NCI-H446 treated with DMSO at 0.1 percent for 48 hours (cell line): ENCODE results near the gene LRRTM3.

Source experiments
- DNase-seq: peaks from one replicate; lab custom pipeline; 2025; lab: John Stamatoyannopoulos, UW

The LRRTM3 gene

GRCh38 chr10:67022099-67022498 lies 96.3 kb downstream of the LRRTM3 start:
- no peak for DNase-seq

- DNase-seq, result no peak
These were observed 108.0 kb downstream of the LRRTM3 start for GRCh38 chr10:67033878-67034277.

GRCh38 chr10:67036808-67037207 lies 111.0 kb downstream of the LRRTM3 start:
- DNase-seq, result no peak

GRCh38 chr10:67043041-67043440 lies 117.2 kb downstream of the LRRTM3 start:
- DNase-seq, result peak; percentile 4

GRCh38 chr10:67045404-67045803 lies 119.6 kb downstream of the LRRTM3 start:
- DNase-seq, result no peak

- DNase-seq, result no peak
These were observed 120.7 kb downstream of the LRRTM3 start for GRCh38 chr10:67046507-67046906.

- no peak for DNase-seq
These were observed 124.2 kb downstream of the LRRTM3 start for GRCh38 chr10:67049988-67050387.

- DNase-seq, result no peak
These were observed 124.6 kb downstream of the LRRTM3 start for GRCh38 chr10:67050415-67050814.

GRCh38 chr10:67072654-67073053 lies 146.8 kb downstream of the LRRTM3 start:
- DNase-seq, result no peak

GRCh38 chr10:67075491-67075971 lies 149.7 kb downstream of the LRRTM3 start:
- no peak for DNase-seq

- no peak for DNase-seq
These were observed 150.3 kb downstream of the LRRTM3 start for GRCh38 chr10:67076144-67076543.

- no peak for DNase-seq
These were observed 151.5 kb downstream of the LRRTM3 start for GRCh38 chr10:67077376-67077775.

GRCh38 chr10:67079126-67079525 lies 153.3 kb downstream of the LRRTM3 start:
- no peak for DNase-seq

GRCh38 chr10:67086327-67087134 lies 160.7 kb downstream of the LRRTM3 start:
- DNase-seq, result no peak

- no peak for DNase-seq
These were observed 161.2 kb downstream of the LRRTM3 start for GRCh38 chr10:67087135-67087425.

- DNase-seq, result no peak
These were observed 162.2 kb downstream of the LRRTM3 start for GRCh38 chr10:67088036-67088435.

GRCh38 chr10:67095531-67095930 lies 169.7 kb downstream of the LRRTM3 start:
- DNase-seq, result no peak

- DNase-seq, result no peak
These were observed 172.6 kb downstream of the LRRTM3 start for GRCh38 chr10:67098461-67098860.

GRCh38 chr10:67100951-67101350 lies 175.1 kb downstream of the LRRTM3 start:
- no peak for DNase-seq

GRCh38 chr10:67107670-67108069 lies 181.8 kb downstream of the LRRTM3 start:
- DNase-seq, result no peak

- peak; percentile 13 for DNase-seq
These were observed 184.4 kb downstream of the LRRTM3 start for GRCh38 chr10:67110286-67110685.

- DNase-seq, result no peak
These were observed 186.9 kb downstream of the LRRTM3 start for GRCh38 chr10:67112765-67113164.

- no peak for DNase-seq
These were observed 189.1 kb downstream of the LRRTM3 start for GRCh38 chr10:67114945-67115344.

- DNase-seq, result peak; percentile 3
These were observed 190.1 kb downstream of the LRRTM3 start for GRCh38 chr10:67115972-67116371.
